GM18502 (cell line): Measurements from ENCODE around the gene COPZ2.

Experiments
- ATAC-seq: cut with Tn5 transposase; IDR thresholded peaks from one replicate; pipeline ENCODE4 v1.9.1; 2021; ENCODE audit warnings: mild to moderate bottlenecking; ENCODE audit not compliant: unreplicated experiment, poor library complexity

COPZ2 gene

DNA sequence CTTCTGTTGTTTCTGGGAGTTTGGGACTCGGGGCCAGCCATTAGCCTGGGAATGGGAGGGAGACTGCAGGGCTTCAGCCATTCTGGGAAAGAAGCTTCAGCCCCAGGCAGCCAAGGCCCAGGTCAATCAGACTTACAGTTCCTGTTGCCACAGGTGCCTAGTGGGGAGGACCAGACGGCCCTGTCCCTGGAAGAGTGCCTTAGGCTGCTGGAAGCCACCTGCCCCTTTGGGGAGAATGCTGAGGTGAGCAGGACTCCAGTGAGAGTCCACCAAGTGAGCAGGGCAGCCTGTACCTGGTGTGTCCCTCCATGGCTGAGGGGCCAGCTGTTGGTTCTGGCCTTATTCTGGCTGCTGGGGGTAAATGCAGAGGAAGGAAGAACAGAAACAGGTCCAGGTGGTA is 19.3 kb upstream of the COPZ2 start:
- no peak for ATAC-seq

DNA sequence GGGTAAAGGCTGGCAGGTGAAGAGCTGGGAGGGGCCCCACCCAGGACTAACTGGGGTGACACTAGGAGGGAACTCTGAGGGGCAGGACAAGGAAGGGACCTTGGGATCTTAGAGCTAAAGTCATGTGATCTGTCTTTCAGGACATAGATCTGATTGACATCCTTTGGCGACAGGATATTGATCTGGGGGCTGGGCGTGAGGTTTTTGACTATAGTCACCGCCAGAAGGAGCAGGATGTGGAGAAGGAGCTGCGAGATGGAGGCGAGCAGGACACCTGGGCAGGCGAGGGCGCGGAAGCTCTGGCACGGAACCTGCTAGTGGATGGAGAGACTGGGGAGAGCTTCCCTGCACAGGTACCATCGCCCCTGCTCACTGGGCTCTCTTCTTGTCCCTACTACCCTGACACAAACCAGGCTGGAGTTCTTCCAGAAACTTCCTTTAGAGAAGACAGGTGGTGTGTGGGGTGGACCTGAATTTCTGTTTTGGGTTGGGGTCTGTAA is 18.7 kb upstream of the COPZ2 start:
- no peak for ATAC-seq

- peak; percentile 59 for ATAC-seq
Observed at GRCh38 chr17:48055531-48056245, 18.1 kb upstream of the COPZ2 start.

DNA sequence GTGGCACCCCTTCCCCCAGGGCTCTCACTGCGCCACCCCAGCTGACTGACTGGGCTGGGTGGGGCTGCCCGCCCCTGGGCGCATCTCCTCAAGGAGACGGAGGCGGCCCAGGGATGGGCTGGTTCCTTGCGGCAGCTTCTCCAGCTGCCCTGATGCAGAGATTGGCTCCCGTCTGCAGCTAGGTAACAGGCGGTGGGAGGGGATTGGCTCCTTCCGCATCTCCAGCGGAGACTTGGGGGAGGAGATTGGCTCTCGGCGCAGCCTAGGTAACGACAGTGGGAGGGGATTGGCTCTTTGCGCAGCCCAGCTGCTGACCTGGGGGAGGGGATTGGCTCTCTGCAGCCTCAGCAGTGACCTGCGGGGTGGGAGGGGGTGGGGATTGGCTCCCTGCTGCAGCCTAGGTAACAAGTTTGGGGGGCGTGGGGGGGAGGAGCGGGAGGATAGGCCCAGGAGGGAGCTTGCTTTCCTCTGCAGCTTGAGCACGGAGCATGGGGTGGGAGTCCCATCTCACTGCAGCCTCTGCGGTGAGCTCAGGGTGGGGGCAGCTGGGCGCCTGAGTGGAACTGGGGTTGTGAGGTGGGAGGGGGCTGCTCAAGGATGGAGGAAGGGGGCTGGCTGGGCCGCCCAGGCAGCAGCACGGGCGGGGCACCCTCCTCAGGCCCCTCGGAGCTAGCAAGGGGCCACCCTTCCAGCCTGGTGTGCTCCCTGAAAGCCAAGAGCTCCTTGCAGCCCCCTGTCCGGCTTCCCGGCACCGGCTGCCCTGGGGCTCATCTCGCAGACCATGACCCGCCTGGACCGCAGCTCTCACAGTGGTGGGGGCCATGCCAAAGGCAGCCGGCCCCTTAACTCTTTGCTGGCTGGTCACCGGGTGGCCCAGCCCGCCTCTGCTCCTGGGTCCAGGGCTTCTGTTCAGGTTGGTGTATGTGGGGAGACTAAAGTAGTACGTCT is 16.9 kb upstream of the COPZ2 start:
- ATAC-seq = no peak

DNA sequence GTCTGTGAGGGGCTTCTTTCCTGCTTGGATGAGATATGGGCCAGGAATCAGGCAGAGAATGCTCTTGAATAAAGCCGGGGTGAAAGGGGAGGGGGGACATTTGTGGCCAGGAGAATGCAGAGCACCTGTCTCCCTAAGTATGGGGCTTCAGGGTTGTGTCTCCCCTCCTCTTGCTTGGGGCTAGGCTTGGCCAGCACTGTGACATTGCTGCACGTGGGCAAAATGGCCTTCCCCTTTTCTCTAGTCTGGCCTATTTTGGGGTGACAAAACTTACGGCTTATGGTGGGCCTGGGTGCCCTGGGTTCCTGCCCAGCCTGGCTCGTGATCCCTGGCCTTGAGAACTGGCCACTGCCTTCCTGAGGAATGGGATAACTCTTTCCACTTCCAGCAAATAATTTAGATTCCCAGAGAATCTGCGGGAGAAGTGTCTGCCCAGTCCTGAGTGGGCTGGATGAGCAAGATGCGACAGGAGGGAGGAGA is 16.2 kb upstream of the COPZ2 start:
- no peak for ATAC-seq

DNA sequence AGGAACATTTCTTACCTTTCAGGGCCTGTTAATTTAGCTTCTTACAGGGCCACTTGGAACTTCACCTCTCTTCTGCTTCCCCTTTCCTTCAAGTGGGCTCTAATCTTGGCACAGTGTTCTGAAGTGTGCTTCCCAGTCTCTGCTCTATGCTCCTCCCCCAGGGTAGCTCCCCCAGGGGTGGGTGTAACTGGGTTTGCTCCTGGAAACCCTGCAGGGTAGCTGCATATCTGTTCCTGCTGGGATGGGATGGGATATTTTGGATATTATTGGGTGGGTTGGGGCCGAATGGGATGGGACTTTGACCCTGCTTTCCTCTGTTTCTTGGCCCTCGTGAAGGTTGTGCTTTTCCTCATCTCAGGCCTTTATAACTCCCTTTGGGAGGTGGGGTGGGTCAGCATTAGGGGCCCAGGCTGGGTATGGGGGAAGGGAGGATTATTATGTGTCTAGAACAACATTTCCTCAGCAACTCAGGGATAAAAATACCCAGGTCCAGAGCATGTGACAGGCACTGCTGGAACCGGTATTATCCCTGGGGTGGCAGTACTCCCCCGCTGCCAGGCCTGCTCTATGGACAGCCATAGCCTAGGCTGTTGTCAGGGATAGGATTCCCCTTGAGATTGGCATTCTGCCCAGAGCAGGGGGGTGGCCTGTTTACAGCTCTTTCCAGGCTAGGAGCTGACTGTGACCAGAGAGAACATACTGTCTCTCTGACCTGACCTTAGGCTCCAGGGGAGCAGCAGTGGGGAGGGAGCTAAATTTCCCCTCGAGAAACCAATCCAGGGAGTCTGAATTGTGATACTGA is 15.6 kb upstream of the COPZ2 start:
- no peak for ATAC-seq

GRCh38 chr17:48051706-48052486 is 14.3 kb upstream of the COPZ2 start:
- ATAC-seq = no peak

- ATAC-seq = no peak
Observed at GRCh38 chr17:48051283-48051682, 13.7 kb upstream of the COPZ2 start.

DNA sequence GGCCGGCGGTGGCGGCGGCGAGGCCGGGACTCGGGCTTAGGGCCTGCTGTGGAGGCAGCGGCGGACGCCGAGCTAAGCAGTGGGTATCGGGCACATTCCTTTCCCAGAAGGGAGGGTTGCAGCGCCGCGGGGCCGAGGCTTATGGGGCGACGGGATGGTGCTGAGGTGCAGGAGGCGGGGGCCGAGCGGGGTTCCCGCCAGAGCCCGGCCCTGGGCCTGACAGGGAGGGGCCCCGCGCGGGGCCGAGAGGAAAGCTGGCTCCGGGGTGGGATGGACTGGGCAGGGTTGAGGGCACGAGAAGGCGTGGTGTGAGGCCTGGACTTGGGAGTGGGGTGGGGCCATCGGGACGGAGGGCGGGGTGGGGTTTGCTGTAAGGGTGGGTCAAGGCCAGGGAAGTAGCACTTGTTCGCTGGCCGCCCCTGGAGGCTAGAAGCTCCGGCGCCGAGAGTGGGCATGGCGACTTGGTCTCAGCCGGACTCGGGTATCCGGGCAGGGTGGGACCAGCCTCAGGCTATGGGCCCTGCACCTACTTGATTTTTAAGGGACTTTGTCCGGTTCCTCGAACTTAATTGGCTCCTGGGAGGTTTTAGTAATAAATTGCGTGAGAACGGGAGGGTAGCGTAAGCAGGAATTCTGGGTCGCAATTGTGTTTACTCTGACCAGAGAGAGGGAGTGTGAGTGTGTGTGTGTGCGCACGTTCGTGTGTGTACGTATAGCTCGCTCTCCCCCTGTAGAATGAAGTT is 11.0 kb upstream of the COPZ2 start:
- ATAC-seq = peak; percentile 38

- ATAC-seq = peak; percentile 89
Observed at GRCh38 chr17:48047741-48048383, 10.3 kb upstream of the COPZ2 start, which contains the start of gene NFE2L1. Gene NFE2L1, plus strand, starts transcription at chr17:48048359. Its CDS starts 2,760 bp downstream, at chr17:48051119.

DNA sequence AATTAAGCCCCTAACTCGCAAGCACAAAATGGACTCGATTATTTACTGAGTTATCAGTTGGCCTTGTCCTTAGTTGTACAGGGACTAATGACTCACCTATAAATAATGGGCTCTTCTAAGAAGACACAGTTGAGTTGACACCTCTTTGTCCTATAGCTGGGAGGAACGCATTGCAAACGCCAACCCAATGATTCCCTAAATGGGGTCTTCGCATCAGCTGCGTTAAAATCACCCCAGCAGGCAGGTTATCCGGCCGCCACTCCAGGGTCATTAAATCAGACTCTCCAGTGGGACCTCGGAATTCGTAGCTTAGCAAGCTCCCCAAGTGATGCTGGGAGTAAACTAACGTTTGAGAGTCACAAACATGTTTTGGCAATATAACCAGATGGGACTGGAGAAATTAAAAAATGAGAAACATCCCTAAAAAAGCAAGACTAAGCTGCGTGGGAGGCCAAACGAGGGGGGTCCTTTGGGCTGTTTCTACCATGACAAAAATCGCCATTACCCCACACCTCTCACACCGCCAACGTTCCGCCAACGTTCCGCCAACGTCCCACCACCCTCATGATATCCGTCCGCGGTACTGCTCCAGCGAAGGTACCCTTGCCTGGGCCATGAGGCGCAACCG is 9.6 kb upstream of the COPZ2 start:
- no peak for ATAC-seq

DNA sequence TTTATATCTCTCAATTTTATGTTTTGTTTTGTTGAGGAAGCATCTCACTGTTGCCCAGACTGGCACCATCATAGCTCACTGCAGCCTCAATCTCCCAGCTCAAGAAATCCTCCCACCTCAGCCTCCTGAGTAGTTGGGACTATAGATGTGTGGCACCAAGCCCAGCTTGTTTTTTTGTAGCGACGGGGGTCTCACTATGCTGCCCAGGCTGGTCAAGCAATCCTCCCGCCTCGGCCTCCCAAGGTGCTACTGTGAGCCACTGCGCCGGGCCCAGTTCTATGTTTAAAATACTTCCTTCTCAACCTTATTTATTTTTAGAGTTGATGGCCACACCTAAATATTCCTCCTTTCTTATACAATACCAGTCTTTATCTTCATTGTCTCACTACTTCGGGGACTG is 8.7 kb upstream of the COPZ2 start:
- no peak for ATAC-seq

DNA sequence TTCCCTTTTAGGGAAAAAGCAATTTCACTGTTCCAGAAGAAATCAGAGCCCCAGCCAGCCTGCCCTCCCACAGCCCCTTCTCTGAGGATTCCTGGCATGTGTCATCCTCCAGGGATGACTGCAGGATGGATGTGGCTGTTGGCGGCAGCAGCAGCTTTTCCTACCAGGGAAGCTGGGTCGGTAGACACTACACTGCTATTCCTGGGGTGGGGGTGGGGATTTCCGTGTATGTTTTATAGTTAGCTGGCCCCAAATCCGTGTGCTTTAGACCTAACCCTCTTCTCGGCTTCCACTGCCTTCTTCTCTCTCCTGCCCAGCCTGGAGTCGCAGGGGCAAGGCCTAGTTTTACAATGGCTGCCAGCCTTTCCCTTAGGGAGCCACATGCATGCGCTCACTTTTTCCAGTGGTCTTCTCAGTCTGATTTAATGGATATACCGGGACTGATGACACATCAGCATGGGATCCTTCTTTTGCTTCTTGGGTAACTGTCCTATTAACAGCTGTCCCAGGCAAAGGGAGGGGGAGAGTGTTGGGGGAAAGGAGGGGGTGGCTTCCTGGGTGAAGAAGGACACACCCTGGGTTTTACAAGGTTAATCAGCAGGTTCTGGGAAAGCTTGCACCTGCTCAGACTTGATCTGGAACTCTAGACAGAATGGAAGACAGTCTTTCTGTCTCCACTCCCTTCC is 7.9 kb upstream of the COPZ2 start:
- ATAC-seq = no peak

DNA sequence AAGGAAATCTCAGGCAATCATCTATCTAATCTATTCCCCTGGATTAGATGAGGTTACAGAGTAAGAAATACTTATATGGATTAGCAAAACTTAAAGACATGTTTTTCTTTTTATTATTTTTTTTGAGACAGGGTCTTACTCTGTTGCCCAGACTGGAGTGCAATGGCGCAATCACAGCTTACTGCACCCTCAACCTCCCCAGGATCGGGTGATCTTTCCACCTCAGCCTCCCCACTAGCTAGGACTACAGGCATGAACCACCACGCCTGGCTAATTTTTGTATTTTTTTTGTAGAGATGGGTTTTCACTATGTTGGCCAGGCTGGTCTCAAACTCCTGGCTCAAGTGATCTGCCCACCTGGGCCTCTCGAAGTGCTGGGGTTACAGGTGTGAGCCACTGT is 7.3 kb upstream of the COPZ2 start:
- ATAC-seq = no peak

GRCh38 chr17:48043176-48043575 is 5.6 kb upstream of the COPZ2 start:
- no peak for ATAC-seq

GRCh38 chr17:48038687-48039086 is 1.1 kb upstream of the COPZ2 start:
- no peak for ATAC-seq

DNA sequence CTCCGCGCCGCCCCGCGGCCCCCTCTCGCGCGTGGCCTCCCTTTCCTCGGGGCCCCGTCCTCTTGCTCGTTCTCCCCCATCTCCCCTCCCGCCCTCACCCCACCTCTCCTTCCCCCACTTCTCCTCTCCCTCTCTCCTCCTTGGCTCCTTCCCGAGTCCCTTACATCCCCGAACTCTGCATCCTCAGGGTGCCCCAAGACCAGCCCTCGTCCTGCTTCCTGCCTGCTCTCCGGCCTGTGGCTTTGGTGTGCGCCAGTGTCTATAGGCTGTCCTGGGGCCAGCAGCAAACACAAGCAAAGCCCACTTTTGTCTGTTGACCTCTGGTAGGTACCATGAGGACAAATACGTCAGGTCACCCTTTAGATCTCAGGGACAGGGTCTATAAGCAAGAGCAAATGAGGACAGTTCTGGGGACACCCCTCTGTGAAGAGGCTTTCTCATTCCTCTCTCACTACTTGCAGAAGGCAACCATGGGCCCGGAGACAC is 284 bp upstream of the COPZ2 start:
- ATAC-seq = no peak
